Endothelial cell of umbilical vein (primary cell): ENCODE measurements around the gene OR5AR1.

Source experiments
- CTCF ChIP-seq, 2 donors: IDR thresholded peaks; 1 replicate in 1 of 2; 2 replicates in 1 of 2; pipeline ENCODE4 v1.5.1; 2011; ENCODE audit warnings: low read length in 2 of 2, mild to moderate bottlenecking in 2 of 2, moderate library complexity in 2 of 2, control low read depth in 1 of 2, inconsistent platforms in 1 of 2, low read depth in 1 of 2; ENCODE audit not compliant: insufficient read depth in 1 of 2; ENCODE audit errors: extremely low read depth in 1 of 2
- JUN ChIP-seq: IDR thresholded peaks from 2 replicates; pipeline ENCODE4 v1.6.1; 2011; ENCODE audit warnings: borderline replicate concordance, low read depth; ENCODE audit not compliant: insufficient read length, insufficient read depth
- POLR2AphosphoS5 ChIP-seq: IDR thresholded peaks from 2 replicates; pipeline ENCODE4 v1.6.1; 2012; ENCODE audit warnings: low read depth, mild to moderate bottlenecking, control low read depth, low read length, moderate library complexity; ENCODE audit not compliant: insufficient read depth

DNA sequence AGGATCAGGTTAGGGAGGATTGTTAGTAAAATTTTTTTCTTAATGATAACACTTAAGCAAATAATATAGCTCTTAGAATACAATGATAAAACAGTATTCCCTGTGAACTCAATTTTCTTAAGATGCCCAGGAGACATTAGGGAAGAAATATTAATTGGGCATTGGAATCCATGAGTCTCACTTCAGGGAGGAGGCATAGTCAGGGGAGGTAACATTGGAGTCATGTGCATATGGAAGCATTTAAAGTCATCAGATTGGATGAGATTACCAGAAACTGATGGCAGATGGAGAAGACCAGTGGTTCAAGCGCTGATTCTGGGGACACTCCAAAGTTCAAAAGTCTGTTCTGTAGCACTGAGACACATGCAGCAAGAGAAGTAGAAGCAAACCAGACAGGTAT is 35.3 kb downstream of the OR5AR1 start, which contains the start of gene OR9G1:
- no peak for TF ChIP-seq CTCF (IDR thresholded peaks at IDR 0.05; ENCODE audit: extremely low read depth in 1 of 2, insufficient read depth in 1 of 2, low read depth in 1 of 2, low read length in 2 of 2)
- no peak for TF ChIP-seq JUN
- no peak for TF ChIP-seq POLR2AphosphoS5
